Endothelial cell of umbilical vein (primary cell): Measurements from ENCODE around the gene KISS1. TPM values are rescaled to one million over a fixed set of nuclear protein-coding genes. Genes with fewer than 3 reads are reported as not detected.

ENCODE experiments used
- BruUV-seq: library from RNA; stranded (reverse); fragments of 400-500 nt; replicated peaks from 2 replicates; lab custom pipeline; 2021; lab: Mats Ljungman, UMichigan
- CTCF ChIA-PET: fragments of 300-600, 350-600 bp; sonication (Branson Sonifier 250); formaldehyde crosslinking; loops from one replicate; lab custom pipeline; 2021; ENCODE audit warnings: antibody characterized with exemption, inconsistent platforms; lab: Charles Lee
- POLR2A ChIA-PET: fragments of 300-600, 350-600 bp; sonication (Branson Sonifier 250); formaldehyde crosslinking; loops from one replicate; lab custom pipeline; 2021; ENCODE audit warnings: antibody characterized with exemption, inconsistent platforms; lab: Charles Lee
- DNase-seq: peaks from one replicate; pipeline ENCODE4 v3.0.0-alpha.2; 2011; ENCODE audit warnings: low read depth, low spot score
- FAIRE-seq: peaks from 2 replicates; lab custom pipeline; 2011; peaks lifted over from hg19 to GRCh38; lab: Jason Lieb, UNC
- H2AFZ ChIP-seq: 2 replicates; pipeline ENCODE4 v1.6.0; 2012; ENCODE audit warnings: low read depth, low read length, control low read depth, inconsistent platforms
- H3K27ac ChIP-seq: 2 replicates; pipeline ENCODE4 v1.5.1; 2011; ENCODE audit warnings: low read depth, mild to moderate bottlenecking, control low read depth, low read length, moderate library complexity; ENCODE audit not compliant: insufficient read depth
- H3K27me3 ChIP-seq, 2 experiments: 2 replicates each; pipeline versions ENCODE4 v1.6.0 to v1.6.1; 2011; ENCODE audit warnings: low read length in 2 of 2, mixed read lengths in 1 of 2; ENCODE audit not compliant: control insufficient read depth in 2 of 2, insufficient read depth in 2 of 2
- H3K36me3 ChIP-seq, 2 experiments: 2 replicates in 1 of 2; 3 replicates in 1 of 2; pipeline ENCODE4 v1.5.1; 2011; ENCODE audit warnings: low read length in 2 of 2, mild to moderate bottlenecking in 1 of 2, moderate library complexity in 1 of 2; ENCODE audit not compliant: control insufficient read depth in 2 of 2, insufficient read depth in 2 of 2; ENCODE audit errors: extremely low read depth in 1 of 2
- H3K4me1 ChIP-seq: 3 replicates; pipeline ENCODE4 v1.5.1; 2011; ENCODE audit warnings: mild to moderate bottlenecking, low read length; ENCODE audit not compliant: control insufficient read depth, insufficient read depth; ENCODE audit errors: extremely low read depth
- H3K4me2 ChIP-seq: 2 replicates; pipeline ENCODE4 v1.6.1; 2011; ENCODE audit warnings: low read length, control low read depth, mixed read lengths; ENCODE audit not compliant: insufficient read depth
- H3K4me3 ChIP-seq, 3 experiments: fragments of 200-600 bp in 1 of 3; sonication (generic), shearing (Covaris generic) in 1 of 3; replicated peaks in 1 of 3; 2 replicates each; pipeline ENCODE4 v1.5.1; 2011 to 2016; ENCODE audit warnings: control low read depth in 3 of 3, low read length in 3 of 3, mild to moderate bottlenecking in 2 of 3, inconsistent platforms in 1 of 3, low read depth in 1 of 3, moderate library complexity in 1 of 3; ENCODE audit not compliant: insufficient read depth in 1 of 3
- H3K79me2 ChIP-seq: 2 replicates; pipeline ENCODE4 v1.6.0; 2012; ENCODE audit warnings: low read length, inconsistent platforms; ENCODE audit not compliant: control insufficient read depth, insufficient read depth
- H3K9ac ChIP-seq: replicated peaks from 2 replicates; pipeline ENCODE3; 2011; ENCODE audit warnings: low read length, control low read depth; ENCODE audit not compliant: insufficient read depth; ENCODE audit errors: extremely low read depth
- H3K9me1 ChIP-seq: replicated peaks from 3 replicates; pipeline ENCODE4 v1.6.0; 2011; ENCODE audit warnings: mild to moderate bottlenecking, low read length; ENCODE audit not compliant: control insufficient read depth, insufficient read depth; ENCODE audit errors: extremely low read depth
- H3K9me3 ChIP-seq: replicated peaks from 2 replicates; pipeline ENCODE4 v1.5.1; 2012; ENCODE audit warnings: low read length, inconsistent platforms; ENCODE audit not compliant: control insufficient read depth, insufficient read depth
- H4K20me1 ChIP-seq: replicated peaks from 2 replicates; pipeline ENCODE3; 2011; ENCODE audit warnings: mild to moderate bottlenecking, low read length; ENCODE audit not compliant: control insufficient read depth, insufficient read depth; ENCODE audit errors: extremely low read depth
- EZH2 ChIP-seq: IDR thresholded peaks from 2 replicates; pipeline ENCODE4 v1.6.1; 2012; ENCODE audit warnings: borderline replicate concordance, low read depth, mild to moderate bottlenecking, moderate library complexity, low read length, inconsistent platforms; ENCODE audit not compliant: severe bottlenecking
- GATA2 ChIP-seq: IDR thresholded peaks from 2 replicates; pipeline ENCODE4 v1.7.0; 2011; ENCODE audit warnings: low read depth, mild to moderate bottlenecking, moderate library complexity, mixed read lengths, low read length; ENCODE audit not compliant: insufficient read length, insufficient read depth
- JUN ChIP-seq: IDR thresholded peaks from 2 replicates; pipeline ENCODE4 v1.6.1; 2011; ENCODE audit warnings: borderline replicate concordance, low read depth; ENCODE audit not compliant: insufficient read length, insufficient read depth
- MAX ChIP-seq: IDR thresholded peaks from 2 replicates; pipeline ENCODE4 v1.6.1; 2011; ENCODE audit not compliant: insufficient read depth, insufficient read length
- POLR2A ChIP-seq: IDR thresholded peaks from 2 replicates; pipeline ENCODE4 v1.6.1; 2012; ENCODE audit warnings: low read depth, mild to moderate bottlenecking, control low read depth, low read length
- POLR2AphosphoS5 ChIP-seq: IDR thresholded peaks from 2 replicates; pipeline ENCODE4 v1.6.1; 2012; ENCODE audit warnings: low read depth, mild to moderate bottlenecking, control low read depth, low read length, moderate library complexity; ENCODE audit not compliant: insufficient read depth
- dilution Hi-C: fragments of 300-500 bp; cut with MboI; formaldehyde crosslinking; loops from one replicate; pipeline ENCODE4 v1.15.0; 2019; ENCODE audit warnings: low sequenced_read_pairs; ENCODE audit not compliant: extremely low pct_ligation_motif_present
- intact Hi-C: fragments of 100-400 bp; cut with micrococcal nuclease; formaldehyde crosslinking; loops from one replicate; pipeline ENCODE4 v1.10.0; 2022
- polyA plus RNA-seq, 4 experiments: library from polyadenylated mRNA; depleted of rRNA in 3 of 4; stranded (reverse) in 3 of 4; unstranded in 1 of 4; fragments of >200 nt; gene quantifications; 2 replicates each; pipeline versions ENCODE4 v1.2.1 to v1.2.3, GENCODE V29; 2011 to 2012; ENCODE audit warnings: missing spikeins in 1 of 4
- total RNA-seq: library from RNA; stranded (reverse); gene quantifications from 2 replicates; pipeline ENCODE4 v1.2.3, GENCODE V29; 2021

The KISS1 gene
- total and polyA plus RNA-seq, 2 donors (not counting 3 experiments of a cell fraction or from before 2014, with no cell fraction given), result 0.22 to 1.00 TPM

- POLR2A ChIA-PET, result no interaction called here
- H3K9ac ChIP-seq, result no peak overlapping the region
- no peak overlapping the region for H3K27ac ChIP-seq
- CTCF ChIA-PET, result interaction anchor here (0.8 to 26.7 kb wide), 7 partner anchors 9 to 231 kb away, joined by 3 to 770 read pairs (median 5); partner anchors contain the start of gene GOLT1A
- intact Hi-C loops (loop anchor here (1.0 kb wide), 1 partner anchor 32 kb away; no protein-coding TSS in a partner anchor), dilution Hi-C loops (loop anchor here (25.0 kb wide), 1 partner anchor 170 kb away; no protein-coding TSS in a partner anchor)
- no peak overlapping the region for H2AFZ ChIP-seq
- H3K4me1 ChIP-seq, result peaks cover 18% of the 10 kb centered on the region
- no peaks in the 10 kb centered on the region for H3K27me3 ChIP-seq
- no peak overlapping the region for H3K4me2 ChIP-seq
- H3K9me3 ChIP-seq, result peaks cover 3% of the 10 kb centered on the region
- H3K36me3 ChIP-seq, result no peaks in the 10 kb centered on the region
- TF ChIP-seq MAX (no peak), POLR2AphosphoS5 (no peak), EZH2 (no peak)
- H3K4me3 ChIP-seq, result no peak overlapping the region
- FAIRE-seq, result peak; percentile 21
- no peak for DNase-seq
- no peaks in the 10 kb centered on the region for H3K9me1 ChIP-seq
- no peaks in the 10 kb centered on the region for H4K20me1 ChIP-seq
- no TSS peak for BruUV-seq
- no peaks in the 10 kb centered on the region for H3K79me2 ChIP-seq
Observed at GRCh38 chr1:204167730-204168129, 28.6 kb downstream of the KISS1 start.

GRCh38 chr1:204166219-204166618 is 30.1 kb downstream of the KISS1 start, which contains the start of gene REN:
TSS of gene REN (minus strand) at chr1:204166337. CDS start at chr1:204166293, 44 bp downstream.
- TF ChIP-seq POLR2A (no peak), JUN (no peak), GATA2 (no peak)
- Histone ChIP-seq H3K9me3 (peaks cover 3% of the 10 kb centered on the region), H3K4me1 (peaks cover 3% of the 10 kb centered on the region), H3K27ac (no peak within 1 kb of the TSS), H3K79me2 (no peaks in the 10 kb centered on the region), H3K36me3 (no peaks in the 10 kb centered on the region), H2AFZ (no peak within 1 kb of the TSS), H3K9me1 (no peaks in the 10 kb centered on the region), H3K4me3 (no peak within 1 kb of the TSS), H3K4me2 (no peak within 1 kb of the TSS), H3K27me3 (no peaks in the 10 kb centered on the region), H4K20me1 (no peaks in the 10 kb centered on the region), H3K9ac (no peak within 1 kb of the TSS)
- FAIRE-seq (no peak), DNase-seq (no peak)
- ChIA-PET POLR2A (no interaction called here), CTCF (interaction anchor here (0.8 to 26.7 kb wide), 7 partner anchors 36 to 337 kb away, joined by 3 to 770 read pairs (median 19); partner anchors contain the start of genes GOLT1A and PLEKHA6)
- BruUV-seq, result no TSS peak
- dilution Hi-C loops (loop anchor here (25.0 kb wide), 1 partner anchor 171 kb away; no protein-coding TSS in a partner anchor), intact Hi-C loops (no loop called here)
